T-helper 1 cell (primary cell): Measurements from ENCODE around the gene MINDY4.

Experiments used
- DNase-seq, 5 donors: peaks; one replicate each; pipeline ENCODE4 v3.0.0-alpha.2; 2012 to 2020

The MINDY4 gene

GRCh38 chr7:30906014-30906413, 134.8 kb downstream of the MINDY4 start:
- DNase-seq = no peak

DNA sequence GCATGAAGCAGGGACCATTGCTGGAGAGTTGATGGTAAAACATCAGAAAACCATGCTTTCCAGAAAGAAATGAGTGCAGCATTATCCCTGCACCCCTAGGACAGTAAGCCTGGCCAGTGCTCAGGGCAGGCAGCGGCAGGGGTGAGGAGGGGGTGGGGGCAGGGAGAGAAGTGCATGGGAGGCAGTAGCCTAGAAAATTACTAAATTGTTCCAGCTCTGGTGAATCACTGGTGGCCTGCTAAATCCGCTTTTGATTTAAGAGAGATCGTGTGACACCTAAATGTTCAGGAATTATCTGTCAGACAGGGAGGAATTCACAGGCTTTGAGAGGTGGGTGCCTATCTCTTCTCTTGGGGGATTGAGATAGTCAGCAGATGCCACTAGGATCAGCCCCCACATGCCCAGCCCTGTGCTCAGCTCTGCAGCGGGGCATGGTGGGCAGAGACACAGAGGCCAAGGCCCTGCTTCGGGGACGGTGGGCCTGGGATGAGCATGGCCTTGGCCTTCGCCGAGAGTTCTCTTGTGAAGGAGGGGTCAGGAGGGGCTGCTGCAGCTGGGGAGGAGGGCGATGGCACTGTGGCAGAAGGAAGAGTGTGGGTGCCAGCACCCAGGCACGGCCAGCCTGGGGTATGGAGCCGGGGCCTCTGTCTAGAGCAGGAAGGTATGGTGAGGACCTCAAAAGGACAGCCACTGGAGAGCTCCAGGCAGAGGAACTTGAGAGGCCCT, 135.5 kb downstream of the MINDY4 start:
- no peak for DNase-seq

- DNase-seq = no peak
Measured at GRCh38 chr7:30907527-30908267, 136.5 kb downstream of the MINDY4 start.

DNA sequence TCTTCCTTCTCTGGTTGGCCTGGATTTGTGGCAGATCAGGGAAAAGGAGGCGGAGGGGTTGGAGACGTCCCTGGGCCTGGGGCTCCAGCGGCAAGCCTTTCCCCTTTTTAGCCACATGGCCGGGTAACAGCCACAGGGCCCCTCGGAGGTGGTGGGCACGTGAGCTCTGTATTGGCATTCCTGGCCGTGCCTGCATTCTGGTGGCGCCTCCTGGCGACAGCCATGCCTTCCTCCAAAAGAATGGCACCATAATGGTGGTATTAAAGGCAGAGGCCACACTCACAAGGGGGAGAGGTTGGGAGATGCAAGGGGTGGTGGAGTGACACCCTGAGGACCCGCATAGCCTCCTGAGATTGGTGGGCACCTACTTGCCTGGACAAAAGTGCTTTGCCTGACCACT, 137.5 kb downstream of the MINDY4 start:
- no peak for DNase-seq

DNA sequence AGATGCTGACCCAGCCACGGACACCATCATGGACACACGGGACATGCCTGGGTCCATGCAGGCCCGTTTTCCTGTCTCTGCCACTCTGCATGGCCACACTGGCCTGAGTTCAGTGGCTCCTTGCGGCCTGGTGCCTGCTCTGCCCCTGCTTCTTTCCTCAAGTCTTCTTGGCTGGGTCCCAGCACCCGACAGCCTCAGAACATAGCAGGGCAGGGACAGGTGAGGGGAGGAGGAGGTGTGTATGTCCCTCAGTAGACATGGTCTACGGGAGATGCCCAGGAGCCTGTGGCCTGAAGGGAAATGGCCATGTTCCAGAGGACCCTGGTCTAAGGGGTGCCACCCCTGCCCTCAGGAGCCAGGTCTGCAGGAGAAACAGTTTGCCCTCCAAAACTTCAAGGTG, 138.2 kb downstream of the MINDY4 start:
- no peak for DNase-seq

DNA sequence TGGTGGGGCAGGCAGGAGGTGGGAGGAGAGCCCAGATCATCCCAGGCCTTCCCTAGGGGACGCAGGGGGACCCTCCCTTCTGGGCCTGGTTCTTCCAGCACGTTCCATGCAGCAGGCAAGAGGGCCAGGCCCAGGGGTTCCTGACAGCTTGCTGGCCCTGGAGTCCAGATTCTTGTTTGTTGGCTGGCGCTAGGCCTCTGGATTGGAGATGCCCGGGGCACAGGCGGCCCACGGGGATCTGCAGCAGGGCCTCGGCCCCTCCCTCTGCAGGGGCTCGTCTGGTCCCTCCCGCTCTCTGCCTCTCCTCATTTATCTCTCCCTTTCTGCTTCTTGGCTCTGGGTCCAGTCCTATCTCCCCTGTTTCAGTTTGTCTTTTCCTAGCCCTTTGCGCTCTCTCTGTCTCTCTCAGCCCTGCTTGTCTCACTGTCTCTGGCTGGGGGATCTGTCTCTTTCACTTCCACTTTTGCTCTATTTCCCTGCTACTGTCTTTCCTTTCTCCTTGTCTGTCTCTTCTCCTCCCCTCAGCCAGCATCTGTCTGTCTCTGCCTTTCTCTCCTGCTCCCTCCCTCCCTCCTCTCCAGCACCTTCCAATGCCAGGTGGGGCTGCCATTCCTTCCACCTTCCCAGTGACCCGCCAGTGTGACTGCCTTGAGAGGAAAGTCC, 139.3 kb downstream of the MINDY4 start:
- DNase-seq = no peak

- DNase-seq = no peak
Measured at GRCh38 chr7:30911133-30911532, 139.9 kb downstream of the MINDY4 start.

- no peak for DNase-seq
Measured at GRCh38 chr7:30911561-30911969, 140.3 kb downstream of the MINDY4 start, which contains the start of gene AQP1. TSS of gene AQP1 (plus strand) at chr7:30911853. CDS start at chr7:30911910, 57 bp downstream.

DNA sequence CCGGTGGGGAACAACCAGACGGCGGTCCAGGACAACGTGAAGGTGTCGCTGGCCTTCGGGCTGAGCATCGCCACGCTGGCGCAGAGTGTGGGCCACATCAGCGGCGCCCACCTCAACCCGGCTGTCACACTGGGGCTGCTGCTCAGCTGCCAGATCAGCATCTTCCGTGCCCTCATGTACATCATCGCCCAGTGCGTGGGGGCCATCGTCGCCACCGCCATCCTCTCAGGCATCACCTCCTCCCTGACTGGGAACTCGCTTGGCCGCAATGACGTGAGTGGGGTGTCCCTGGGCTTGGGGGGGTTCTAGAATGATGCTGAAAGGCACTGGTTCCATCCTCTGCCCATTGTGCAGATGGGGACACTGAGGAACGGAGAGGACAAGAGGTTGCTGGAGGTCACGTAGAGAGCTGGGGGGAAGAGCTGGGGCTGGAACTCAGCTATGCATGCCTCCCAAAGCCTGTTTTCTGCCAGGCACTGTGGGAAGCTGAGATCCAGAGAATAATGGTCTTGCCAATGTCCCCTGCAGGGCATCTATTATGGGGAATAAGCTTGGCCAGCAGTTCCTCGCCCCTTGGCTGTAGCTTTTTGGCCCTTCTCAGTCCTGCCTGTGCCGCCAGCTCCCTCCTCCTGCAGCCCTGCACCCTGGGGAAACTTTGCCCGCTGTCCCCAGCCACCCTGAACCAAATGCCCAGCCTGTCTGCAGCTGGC, 141.0 kb downstream of the MINDY4 start:
- DNase-seq = no peak

DNA sequence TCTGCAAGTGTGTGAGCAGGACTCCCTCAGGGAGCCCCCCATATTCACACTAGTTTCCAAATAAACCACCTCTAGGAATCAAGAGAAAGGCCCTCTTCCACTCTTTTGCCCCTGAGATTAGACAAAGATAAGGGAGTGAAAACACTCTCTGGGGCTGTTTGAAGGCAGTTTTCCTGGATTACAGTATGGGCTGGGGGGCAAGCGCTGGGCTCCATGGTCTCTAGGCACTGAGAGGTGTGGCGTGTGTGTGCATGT, 141.4 kb downstream of the MINDY4 start:
- DNase-seq = no peak

DNA sequence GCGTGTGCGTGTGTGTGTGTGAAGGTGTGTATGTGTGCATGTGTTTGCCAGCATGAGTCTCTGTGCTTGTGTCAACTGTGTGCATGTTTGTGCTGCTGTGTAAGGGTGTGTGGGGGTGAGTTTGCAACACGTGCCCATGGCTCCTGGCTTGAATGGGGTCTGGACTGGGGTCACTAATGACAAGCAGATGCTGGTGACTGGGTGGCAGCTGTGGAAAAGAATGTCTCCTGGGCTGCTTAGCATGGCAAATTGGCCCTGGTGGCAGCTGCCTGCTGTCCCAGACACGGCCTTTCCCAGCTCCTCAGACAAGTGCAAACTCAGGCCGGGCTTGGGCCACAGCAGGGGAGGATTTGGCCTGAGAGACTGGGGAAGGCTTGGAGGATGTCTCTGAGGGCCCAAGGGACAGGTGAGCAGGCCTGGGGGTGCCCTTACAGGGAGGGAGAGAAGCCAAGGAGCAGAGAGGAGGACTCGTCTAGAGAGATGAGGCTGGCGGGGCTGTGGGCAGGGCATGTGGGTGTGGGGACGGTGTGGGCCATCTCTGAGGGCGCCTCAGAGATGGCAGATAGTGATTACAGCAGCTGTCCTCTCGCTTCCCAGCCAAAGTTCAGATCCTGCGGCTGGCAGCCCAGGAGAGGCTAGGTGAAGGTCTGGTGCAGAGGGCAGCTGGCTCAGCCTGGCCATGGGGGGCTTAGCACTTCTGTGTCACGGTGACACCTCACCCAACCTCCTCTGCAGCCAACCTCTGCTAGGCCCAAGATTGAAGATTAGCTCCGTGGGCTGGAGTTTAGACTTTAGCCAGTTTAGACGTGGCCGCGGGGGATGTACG, 142.0 kb downstream of the MINDY4 start:
- DNase-seq = no peak

DNA sequence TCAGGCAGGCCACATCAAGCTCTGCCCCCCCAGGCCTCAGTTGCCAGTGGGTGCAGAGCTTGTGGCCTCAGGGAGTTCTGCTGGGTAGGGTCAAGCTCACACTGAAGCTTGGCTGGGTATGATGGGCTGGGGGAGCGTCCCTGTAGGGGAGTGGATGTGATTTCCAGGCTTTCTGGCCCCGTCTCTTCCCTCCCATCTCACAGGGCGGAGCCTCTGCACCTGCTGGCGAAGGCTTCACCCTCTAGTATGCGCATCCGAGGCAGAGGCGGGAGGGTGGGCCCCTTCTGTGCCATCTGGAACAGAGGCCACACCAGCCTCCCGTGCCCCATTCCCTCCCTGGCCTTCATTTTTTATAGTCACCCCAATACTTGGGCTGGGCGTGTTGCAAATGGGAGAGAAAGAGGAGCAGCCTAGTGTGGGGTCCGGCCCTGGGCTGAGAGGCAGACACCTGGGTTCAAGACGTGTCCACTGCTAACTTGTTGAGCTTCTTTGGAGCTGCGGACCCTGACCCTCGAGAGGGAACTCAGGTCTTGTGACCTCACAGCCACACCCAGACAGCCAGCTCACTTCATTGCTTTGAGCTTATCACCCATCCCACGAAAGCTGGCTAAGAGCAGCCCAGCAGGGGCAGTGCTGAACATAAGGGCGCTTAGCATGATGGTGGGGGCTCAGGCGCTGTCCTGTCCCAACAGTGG, 142.8 kb downstream of the MINDY4 start:
- no peak for DNase-seq

- DNase-seq = no peak
Measured at GRCh38 chr7:30914596-30914995, 143.4 kb downstream of the MINDY4 start.

GRCh38 chr7:30915005-30915601, 143.9 kb downstream of the MINDY4 start:
- no peak for DNase-seq

GRCh38 chr7:30915751-30916150, 144.5 kb downstream of the MINDY4 start:
- no peak for DNase-seq

GRCh38 chr7:30916255-30916654, 145.0 kb downstream of the MINDY4 start:
- DNase-seq = no peak

DNA sequence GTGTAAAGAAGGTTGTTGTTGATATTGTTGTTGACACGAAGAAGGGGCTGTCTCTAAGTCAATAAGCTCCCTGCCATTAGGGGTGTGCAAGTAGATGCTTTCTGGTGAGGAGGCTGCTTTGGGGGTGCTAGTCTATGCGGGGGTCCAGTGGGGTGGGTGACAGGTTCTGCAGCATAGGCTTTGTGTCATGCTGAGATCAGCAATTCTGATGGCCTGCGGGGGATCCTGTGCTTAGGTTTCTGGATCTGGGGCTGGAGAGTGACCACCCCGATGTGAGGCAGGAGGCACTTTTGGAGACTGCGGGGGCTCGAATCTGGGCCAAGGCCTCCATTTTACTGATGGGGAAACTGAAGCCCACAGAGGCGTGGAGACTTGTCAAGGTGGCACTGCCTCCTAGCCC, 145.6 kb downstream of the MINDY4 start:
- no peak for DNase-seq

DNA sequence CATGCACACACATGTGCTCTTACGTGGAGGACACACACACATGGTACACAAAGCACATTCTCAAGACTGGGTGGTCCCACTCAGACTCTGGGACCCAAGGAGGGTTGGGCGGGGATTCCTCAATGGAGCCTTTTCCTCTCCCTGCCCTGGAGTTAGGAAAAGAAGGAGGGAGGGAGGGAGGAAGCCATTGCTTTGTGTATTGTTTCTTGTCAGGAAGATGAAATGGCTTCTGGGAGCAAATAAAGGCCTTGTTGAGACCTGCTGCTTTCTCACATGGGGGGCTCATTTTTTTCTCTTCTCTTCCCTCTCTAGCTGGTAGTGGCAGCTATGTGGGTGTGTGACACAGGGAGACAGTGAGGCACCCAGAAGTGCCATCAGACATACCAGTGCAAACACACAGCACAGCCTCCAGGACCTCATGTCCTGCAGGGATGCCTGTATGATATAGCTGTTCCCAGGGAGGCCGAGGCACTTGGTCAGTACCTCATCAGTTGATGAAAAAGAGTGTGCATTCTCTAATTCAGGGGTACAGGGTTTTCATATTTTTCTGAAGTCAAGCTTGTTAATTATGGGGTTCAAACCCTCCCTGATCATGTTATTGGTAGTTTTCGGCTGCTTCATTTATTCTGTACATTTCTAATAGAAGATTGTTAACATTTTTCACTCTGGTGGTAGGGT, 146.1 kb downstream of the MINDY4 start:
- no peak for DNase-seq

DNA sequence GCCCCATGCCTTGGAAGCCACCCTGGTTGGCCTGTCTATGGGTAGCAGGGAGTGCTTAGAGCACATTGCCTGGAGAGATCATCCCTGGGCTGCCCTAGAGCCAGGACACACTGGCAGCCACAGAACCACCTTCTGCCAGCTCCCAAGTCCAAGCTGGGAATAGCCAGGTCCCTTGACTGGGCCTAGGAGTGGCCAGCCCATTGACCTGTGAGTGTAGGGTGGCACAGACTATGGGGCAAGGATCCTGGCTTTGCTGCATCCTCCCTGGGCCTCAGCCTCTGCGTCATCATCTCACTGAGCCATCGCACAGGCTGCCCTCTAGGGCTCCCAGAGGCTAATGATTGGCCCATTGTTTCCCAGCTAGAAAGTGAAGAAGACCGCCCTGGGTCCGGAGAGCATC, 147.5 kb downstream of the MINDY4 start:
- DNase-seq = no peak

DNA sequence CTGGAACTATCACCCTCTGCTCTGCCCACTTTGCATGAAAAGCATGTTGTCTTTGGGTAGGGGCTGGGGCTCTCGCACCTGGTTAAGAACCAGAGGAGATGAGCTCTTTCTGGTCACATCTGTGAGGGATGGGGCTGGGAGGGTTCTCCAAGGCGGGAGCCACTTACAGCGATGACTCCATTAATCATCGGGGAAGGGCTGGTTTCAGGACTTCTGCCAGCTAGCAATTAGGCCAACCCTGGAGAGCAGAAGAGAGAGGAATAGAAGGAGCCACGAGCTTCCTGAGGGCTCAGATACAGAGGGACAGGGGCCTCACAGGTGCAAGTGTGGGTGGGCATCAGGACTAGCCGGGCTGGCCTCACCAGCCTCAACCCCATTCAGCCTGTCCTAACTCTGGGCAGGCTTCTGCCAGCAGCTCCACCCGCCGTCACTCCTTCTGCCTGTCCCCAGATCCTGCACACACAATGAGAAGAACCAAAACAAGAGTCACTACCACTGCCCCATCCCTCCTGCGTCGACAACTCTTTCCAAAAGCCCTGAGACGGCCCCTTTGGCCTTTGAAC, 148.9 kb downstream of the MINDY4 start:
- no peak for DNase-seq
